ENCODE data around the gene METRN. TPM values are rescaled to one million over a fixed set of nuclear protein-coding genes. Genes with fewer than 3 reads are reported as not detected.
"Not testable (repeated sequence)": the region's sequence is repeated elsewhere in the genome, so short reads cannot be mapped to it uniquely, and the experiment has no call there.

The METRN gene
- total RNA-seq, 4 donors from 2014 or later, result 4.0 to 33.8 (median 8.9) TPM

DNA sequence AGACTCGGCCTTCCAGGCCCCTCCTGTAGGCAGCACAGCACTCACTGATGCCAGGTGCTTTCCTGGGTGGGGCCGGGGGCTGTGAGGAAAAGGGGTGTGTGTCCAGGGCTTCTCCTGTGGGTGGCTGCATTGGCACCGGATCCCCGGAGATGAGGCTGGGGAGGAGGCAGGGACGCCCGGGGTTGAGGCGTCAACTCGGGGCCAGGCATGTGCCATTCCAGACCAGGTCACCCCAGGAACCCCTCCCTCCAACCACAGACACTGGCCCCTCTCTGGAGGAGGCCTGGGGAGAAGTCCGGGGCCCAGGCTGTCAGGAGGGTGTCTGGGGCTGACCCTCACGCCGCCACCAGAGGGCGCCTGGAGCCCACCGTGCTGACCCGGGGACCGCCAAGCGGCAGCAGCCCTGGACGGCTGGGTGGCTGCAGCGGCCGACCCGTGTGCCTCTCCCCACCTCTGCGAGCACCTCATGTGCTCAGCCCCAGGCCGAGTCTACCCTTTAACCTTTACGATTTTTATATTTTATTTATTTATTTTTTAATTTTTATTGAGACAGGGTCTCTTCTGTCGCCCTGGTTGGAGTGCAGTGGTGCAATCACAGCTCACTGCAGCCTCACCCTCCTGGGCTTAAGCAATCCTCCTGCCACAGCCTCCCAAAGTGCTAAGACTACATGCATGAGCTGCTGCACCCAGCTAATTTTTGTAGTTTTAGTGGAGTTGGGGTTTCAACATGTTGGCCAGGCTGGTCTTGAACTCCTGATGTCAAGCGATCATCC is 3.2 kb upstream of the METRN start:
- H3K9me3 ChIP-seq, result no peaks in the 10 kb centered on the region
- no peaks in the 10 kb centered on the region for H3K36me3 ChIP-seq
- DNase-seq, result peak; percentile 68 to 89 (median 87)
- no peak overlapping the region for H3K27ac ChIP-seq
- peaks cover 0 to 18% of the 10 kb centered on the region in 2 donors for H3K27me3 ChIP-seq
- H3K4me1 ChIP-seq, result peaks cover 4 to 24% (median 13%) of the 10 kb centered on the region in 4 donors
- TF ChIP-seq POLR2A (IDR thresholded peaks at IDR 0.05), result no peak
- TF ChIP-seq, protein P1, sequence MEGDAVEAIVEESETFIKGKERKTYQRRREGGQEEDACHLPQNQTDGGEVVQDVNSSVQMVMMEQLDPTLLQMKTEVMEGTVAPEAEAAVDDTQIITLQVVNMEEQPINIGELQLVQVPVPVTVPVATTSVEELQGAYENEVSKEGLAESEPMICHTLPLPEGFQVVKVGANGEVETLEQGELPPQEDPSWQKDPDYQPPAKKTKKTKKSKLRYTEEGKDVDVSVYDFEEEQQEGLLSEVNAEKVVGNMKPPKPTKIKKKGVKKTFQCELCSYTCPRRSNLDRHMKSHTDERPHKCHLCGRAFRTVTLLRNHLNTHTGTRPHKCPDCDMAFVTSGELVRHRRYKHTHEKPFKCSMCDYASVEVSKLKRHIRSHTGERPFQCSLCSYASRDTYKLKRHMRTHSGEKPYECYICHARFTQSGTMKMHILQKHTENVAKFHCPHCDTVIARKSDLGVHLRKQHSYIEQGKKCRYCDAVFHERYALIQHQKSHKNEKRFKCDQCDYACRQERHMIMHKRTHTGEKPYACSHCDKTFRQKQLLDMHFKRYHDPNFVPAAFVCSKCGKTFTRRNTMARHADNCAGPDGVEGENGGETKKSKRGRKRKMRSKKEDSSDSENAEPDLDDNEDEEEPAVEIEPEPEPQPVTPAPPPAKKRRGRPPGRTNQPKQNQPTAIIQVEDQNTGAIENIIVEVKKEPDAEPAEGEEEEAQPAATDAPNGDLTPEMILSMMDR (IDR thresholded peaks at IDR 0.05), result peak; percentile 85 to 97 (median 92)
- no peak overlapping the region for H3K4me3 ChIP-seq

DNA sequence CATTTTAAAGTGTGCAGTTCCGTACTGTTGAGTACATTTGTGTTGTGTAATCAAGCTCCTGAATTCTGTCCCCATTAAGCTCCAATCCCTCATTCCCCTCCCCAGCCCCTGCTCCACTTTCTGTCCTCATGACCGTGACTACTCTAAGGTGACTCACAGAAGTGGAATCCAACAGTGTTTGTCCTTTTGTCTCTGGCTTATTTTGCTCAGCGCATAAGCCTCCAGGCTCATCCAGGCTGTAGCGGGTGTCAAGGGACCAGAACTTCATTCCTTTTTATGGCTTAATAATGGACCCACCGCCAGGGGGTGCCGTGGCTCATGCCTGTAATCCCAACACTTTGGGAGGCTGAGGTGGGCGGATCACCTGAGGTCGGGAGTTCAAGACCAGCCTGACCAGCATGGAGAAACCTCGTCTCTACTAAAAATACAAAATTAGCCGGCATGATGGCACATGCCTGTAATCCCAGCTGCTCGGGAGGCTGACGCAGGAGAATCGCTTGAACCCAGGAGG is 2.1 kb upstream of the METRN start:
- Histone ChIP-seq H3K4me1 (peaks cover 4 to 24% (median 13%) of the 10 kb centered on the region in 4 donors), H3K27me3 (peaks cover 0 to 11% of the 10 kb centered on the region in 2 donors)
- H3K4me3 ChIP-seq, H3K27ac ChIP-seq, H3K36me3 ChIP-seq, H3K9me3 ChIP-seq: not testable (repeated sequence)
- TF ChIP-seq, protein P1 (IDR thresholded peaks at IDR 0.05), result peak in 5 of 6 experiments; percentile 29 to 43 (median 34)
- DNase-seq, result peak in 2 of 3 donors; percentile 55 to 74

DNA sequence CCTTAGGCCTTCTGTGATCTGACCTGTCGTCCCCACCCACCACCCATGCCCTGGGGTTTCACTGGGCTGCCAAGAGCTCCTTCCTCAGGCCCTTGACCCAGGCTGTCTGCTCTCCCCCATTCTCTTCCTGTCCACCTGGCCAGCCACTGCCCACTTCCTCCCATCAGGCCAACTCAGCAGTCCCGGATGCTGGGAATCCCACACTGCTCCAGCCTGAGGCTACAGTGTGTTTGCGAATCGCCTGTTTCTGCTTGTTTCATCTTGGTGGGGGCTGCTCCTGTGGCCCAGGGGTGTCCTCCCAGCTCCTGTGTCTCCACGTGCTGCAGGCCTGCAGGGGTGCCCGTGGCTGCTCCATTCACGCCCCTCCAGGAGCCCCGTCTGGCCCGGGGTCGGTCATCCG is 839 bp upstream of the METRN start:
- DNase-seq, result no peak
- no peaks in the 10 kb centered on the region for H3K36me3 ChIP-seq
- no peaks in the 10 kb centered on the region for H3K9me3 ChIP-seq
- no peak overlapping the region for H3K27ac ChIP-seq
- H3K4me1 ChIP-seq, result peaks cover 4 to 32% (median 13%) of the 10 kb centered on the region in 4 donors
- peaks cover 0 to 9% of the 10 kb centered on the region in 2 donors for H3K27me3 ChIP-seq
- no peak overlapping the region for H3K4me3 ChIP-seq
- TF ChIP-seq, protein P1 (IDR thresholded peaks at IDR 0.05), result no peak
- no peak for TF ChIP-seq POLR2A (IDR thresholded peaks at IDR 0.05)

DNA sequence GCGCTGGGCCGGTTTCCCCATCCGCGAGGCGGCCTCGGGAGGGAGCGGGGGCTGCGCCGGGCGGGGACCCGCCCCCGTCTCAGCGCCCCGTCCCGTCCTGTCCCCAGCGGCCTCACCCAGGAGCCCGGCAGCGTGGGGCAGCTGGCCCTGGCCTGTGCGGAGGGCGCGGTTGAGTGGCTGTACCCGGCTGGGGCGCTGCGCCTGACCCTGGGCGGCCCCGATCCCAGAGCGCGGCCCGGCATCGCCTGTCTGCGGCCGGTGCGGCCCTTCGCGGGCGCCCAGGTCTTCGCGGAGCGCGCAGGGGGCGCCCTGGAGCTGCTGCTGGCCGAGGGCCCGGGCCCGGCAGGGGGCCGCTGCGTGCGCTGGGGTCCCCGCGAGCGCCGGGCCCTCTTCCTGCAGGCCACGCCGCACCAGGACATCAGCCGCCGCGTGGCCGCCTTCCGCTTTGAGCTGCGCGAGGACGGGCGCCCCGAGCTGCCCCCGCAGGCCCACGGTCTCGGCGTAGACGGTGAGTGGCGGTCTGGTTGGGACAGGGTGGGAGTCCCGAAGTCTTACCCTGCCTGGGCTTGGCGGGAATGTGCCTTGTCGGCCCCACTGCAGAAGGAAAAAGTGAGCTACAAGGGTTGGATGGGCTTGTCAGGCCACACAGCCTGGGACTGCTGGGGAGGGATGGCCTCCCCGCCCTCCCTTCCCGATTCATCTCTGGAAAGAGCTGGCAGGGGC is 720 bp downstream of the METRN start:
- peak overlapping the region in 1 of 4 donors; percentile 58 for H3K27ac ChIP-seq
- no peak for TF ChIP-seq POLR2A (IDR thresholded peaks at IDR 0.05)
- TF ChIP-seq, protein P1 (IDR thresholded peaks at IDR 0.05), result peak in 3 of 6 experiments; percentile 2 to 15 (median 6)
- H3K27me3 ChIP-seq, result peaks cover 0 to 8% of the 10 kb centered on the region in 2 donors
- H3K9me3 ChIP-seq, result no peaks in the 10 kb centered on the region
- H3K4me1 ChIP-seq, result peaks cover 4 to 45% (median 22%) of the 10 kb centered on the region in 4 donors
- H3K36me3 ChIP-seq, result no peaks in the 10 kb centered on the region
- DNase-seq, result peak in 1 of 3 donors; percentile 55
- H3K4me3 ChIP-seq, result peak overlapping the region; percentile 53 to 82 (median 77)

DNA sequence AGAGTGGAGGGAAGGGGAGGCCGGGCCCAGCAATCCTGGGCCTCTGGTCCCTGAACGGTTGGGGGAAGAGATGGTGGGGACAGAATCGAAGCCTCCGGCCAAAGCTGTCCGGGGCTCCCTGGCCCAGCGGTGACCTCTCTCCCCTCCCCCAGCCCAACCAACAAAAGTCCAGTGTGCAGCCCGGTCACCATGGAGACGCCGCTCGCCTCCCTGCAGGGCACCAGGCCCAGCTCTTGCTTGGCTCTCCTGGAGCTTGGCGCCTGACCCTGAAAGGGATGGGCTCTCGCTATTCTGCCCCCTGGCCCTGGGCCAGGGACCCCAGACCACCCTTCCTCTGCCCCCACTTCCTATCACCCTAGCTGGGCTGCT is 1.3 kb downstream of the METRN start:
- TF ChIP-seq, protein P1 (IDR thresholded peaks at IDR 0.05), result no peak
- no peak for TF ChIP-seq POLR2A (IDR thresholded peaks at IDR 0.05)
- Histone ChIP-seq H3K4me1 (peaks cover 4 to 45% (median 24%) of the 10 kb centered on the region in 4 donors), H3K36me3 (no peaks in the 10 kb centered on the region), H3K9me3 (no peaks in the 10 kb centered on the region), H3K4me3 (peak overlapping the region in 3 of 4 donors; percentile 74 to 82 (median 80)), H3K27ac (peak overlapping the region in 1 of 4 donors; percentile 58), H3K27me3 (peaks cover 0 to 3% of the 10 kb centered on the region in 2 donors)
- DNase-seq, result no peak

Measured in Peyer's patch (tissue), 4 donors.